K562 (cell line): Measurements from ENCODE around the gene TSPOAP1. TPM values are rescaled to one million over a fixed set of nuclear protein-coding genes. Genes with fewer than 3 reads are reported as not detected.
A peak's percentile ranks its signal among the peaks of the same experiment; 100 is the strongest.

Source experiments
- ATAC-seq: fragments of 200-7000 bp; cut with Tn5 transposase; 3 replicates; pipeline ENCODE4 v1.9.1; 2020; ENCODE audit warnings: moderate library complexity
- BruUV-seq: library from RNA; stranded (reverse); fragments of 400-500 nt; replicated peaks from 2 replicates; lab custom pipeline; 2021; lab: Mats Ljungman, UMichigan
- CTCF ChIA-PET: fragments of 300-600 bp; formaldehyde crosslinking; extraction: SDS; loops from one replicate; lab custom pipeline; 2021; ENCODE audit warnings: low intra/inter-chr PET ratio; lab: Yijun Ruan, JAX
- POLR2A ChIA-PET: fragments of 300-600, 350-650 bp; sonication (Branson Sonifier 250); formaldehyde crosslinking; extraction: SDS; loops from one replicate; lab custom pipeline; 2021; ENCODE audit warnings: antibody characterized with exemption, inconsistent platforms; lab: Yijun Ruan, JAX
- DNase-seq, 4 experiments: peaks; one replicate each; pipeline versions ENCODE4 v3.0.0 to v3.0.0-alpha.2; 2011 to 2018; ENCODE audit warnings: low spot score in 3 of 4, mixed read lengths in 3 of 4; ENCODE audit errors: extremely low read depth in 1 of 4
- FAIRE-seq: peaks from 2 replicates; lab custom pipeline; 2011; peaks lifted over from hg19 to GRCh38; lab: Jason Lieb, UNC
- H2AFZ ChIP-seq: 2 replicates; pipeline ENCODE4 v1.6.0; 2011; ENCODE audit warnings: low read depth, low read length, control low read depth, inconsistent platforms
- H3K27ac ChIP-seq: fragments of 200-600 bp; 3 replicates; pipeline ENCODE4 v1.8.0; 2011; ENCODE audit warnings: low read depth, mild to moderate bottlenecking, control low read depth, inconsistent platforms, low read length, moderate library complexity, mixed read lengths; ENCODE audit errors: extremely low read depth
- H3K27me3 ChIP-seq, 2 experiments: fragments of 300-600 bp in 1 of 2; 2 replicates in 1 of 2; 3 replicates in 1 of 2; pipeline versions ENCODE4 v1.6.0 to v1.8.0; 2011; ENCODE audit warnings: inconsistent platforms in 2 of 2, low read length in 2 of 2, mild to moderate bottlenecking in 1 of 2, mixed read lengths in 1 of 2, moderate library complexity in 1 of 2; ENCODE audit not compliant: control insufficient read depth in 2 of 2, insufficient read depth in 2 of 2
- H3K36me3 ChIP-seq: fragments of 300-600 bp; 3 replicates; pipeline ENCODE4 v1.8.0; 2011; ENCODE audit warnings: mild to moderate bottlenecking, low read length, inconsistent platforms; ENCODE audit not compliant: control insufficient read depth, insufficient read depth
- H3K4me1 ChIP-seq, 2 experiments: fragments of 200-600 bp in 1 of 2; replicated peaks in 1 of 2; 2 replicates in 1 of 2; 3 replicates in 1 of 2; pipeline versions ENCODE4 v1.5.1 to v1.8.0; 2011; ENCODE audit warnings: inconsistent platforms in 2 of 2, low read length in 2 of 2, mild to moderate bottlenecking in 1 of 2, mixed read lengths in 1 of 2, moderate library complexity in 1 of 2; ENCODE audit not compliant: control insufficient read depth in 2 of 2, insufficient read depth in 2 of 2
- H3K4me2 ChIP-seq: 2 replicates; pipeline ENCODE4 v1.6.1; 2011; ENCODE audit warnings: low read length, control low read depth, inconsistent platforms, mixed read lengths; ENCODE audit not compliant: insufficient read depth
- H3K4me3 ChIP-seq: fragments of 200-600 bp; sonication (generic), shearing (Covaris generic); 2 replicates; pipeline ENCODE4 v1.5.1; 2016; ENCODE audit warnings: control low read depth, inconsistent platforms
- H3K79me2 ChIP-seq: fragments of 200-600 bp; 3 replicates; pipeline ENCODE4 v1.8.0; 2011; ENCODE audit warnings: low read length, inconsistent platforms; ENCODE audit not compliant: control insufficient read depth, insufficient read depth
- H3K9ac ChIP-seq, 2 experiments: 2 replicates each; pipeline versions ENCODE4 v1.6.0 to v1.6.1; 2011; ENCODE audit warnings: low read depth in 2 of 2, low read length in 2 of 2, control low read depth in 1 of 2, inconsistent platforms in 1 of 2, mild to moderate bottlenecking in 1 of 2, mixed read lengths in 1 of 2; ENCODE audit not compliant: insufficient read depth in 1 of 2
- H3K9me1 ChIP-seq: one replicate; pipeline ENCODE4 v1.6.0; 2011; ENCODE audit warnings: inconsistent platforms, mild to moderate bottlenecking, low read length, moderate library complexity; ENCODE audit not compliant: control insufficient read depth, insufficient read depth
- H3K9me3 ChIP-seq: replicated peaks from 2 replicates; pipeline ENCODE4 v1.5.1; 2011; ENCODE audit warnings: low read depth, low read length, inconsistent platforms; ENCODE audit not compliant: control insufficient read depth, insufficient read depth
- H4K20me1 ChIP-seq: replicated peaks from 2 replicates; pipeline ENCODE4 v1.6.1; 2011; ENCODE audit warnings: low read length, inconsistent platforms, mixed read lengths; ENCODE audit not compliant: control insufficient read depth, insufficient read depth
- ARID1B ChIP-seq: fragments of 450-650 bp; IDR thresholded peaks from 2 replicates; pipeline ENCODE4 v1.6.1; 2016; ENCODE audit warnings: antibody characterized with exemption, mild to moderate bottlenecking, inconsistent platforms
- DPF2 ChIP-seq: fragments of 450-650 bp; IDR thresholded peaks from 2 replicates; pipeline ENCODE4 v1.6.1; 2016
- FOXK2 ChIP-seq, 2 experiments: fragments of 450-650 bp; IDR thresholded peaks in 1 of 2; conservative IDR thresholded peaks in 1 of 2; 2 replicates each; pipeline ENCODE4 v1.6.1; 2016; ENCODE audit warnings: low read depth in 2 of 2, mild to moderate bottlenecking in 1 of 2
- FOXM1 ChIP-seq, 2 experiments: fragments of 450-650 bp in 1 of 2; sonication (generic) in 1 of 2; formaldehyde crosslinking in 1 of 2; IDR thresholded peaks; 2 replicates each; pipeline versions ENCODE4 v1.6.1 to v1.9.0; 2017 to 2022; ENCODE audit warnings: low read depth in 2 of 2, mild to moderate bottlenecking in 2 of 2, missing genetic modification reagents in 1 of 2, moderate library complexity in 1 of 2
- GATA2 ChIP-seq: sonication (generic); formaldehyde crosslinking; IDR thresholded peaks from 2 replicates; pipeline ENCODE4 v1.4.0; 2020; ENCODE audit warnings: mild to moderate bottlenecking, missing genetic modification reagents
- MEIS2 ChIP-seq: fragments of 450-650 bp; IDR thresholded peaks from 2 replicates; pipeline ENCODE4 v1.6.1; 2014; ENCODE audit warnings: mild to moderate bottlenecking; ENCODE audit not compliant: partially characterized antibody
- POLR3A ChIP-seq: IDR thresholded peaks from 2 replicates; pipeline ENCODE4 v1.6.1; 2011; ENCODE audit warnings: borderline replicate concordance, mild to moderate bottlenecking, moderate library complexity; ENCODE audit not compliant: insufficient read length, insufficient read depth; ENCODE audit errors: extremely low read depth
- ZMIZ1 ChIP-seq, 2 experiments: fragments of 150-350 bp in 1 of 2; IDR thresholded peaks; 2 replicates each; pipeline ENCODE4 v1.6.1; 2012 to 2016; ENCODE audit warnings: low read depth in 2 of 2, low read length in 2 of 2, mild to moderate bottlenecking in 1 of 2, moderate library complexity in 1 of 2
- ZNF134 ChIP-seq: fragments of 250-450 bp; sonication (Bioruptor Pico); conservative IDR thresholded peaks from 2 replicates; pipeline ENCODE4 v1.4.0; 2020
- ZNF77 ChIP-seq: fragments of 250-450 bp; sonication (Bioruptor Pico); IDR thresholded peaks from 2 replicates; pipeline ENCODE4 v1.5.0; 2020
- WGBS: fragments of 100-300 bp; shearing (Covaris generic); methylation state at CpG from one replicate; pipeline ENCODE4 v1.1.6; 2016; ENCODE audit warnings: low coverage, mixed read lengths; ENCODE audit not compliant: insufficient coverage; ENCODE audit errors: missing lambda C conversion rate; 5-methylcytosine and 5-hydroxymethylcytosine counted together
- in situ Hi-C: fragments of 300-500 bp; cut with MboI; formaldehyde crosslinking; loops from 4 replicates; pipeline ENCODE4 v1.15.0; 2018; ENCODE audit warnings: inconsistent platforms, mixed read lengths
- intact Hi-C: fragments of 100-400 bp; cut with micrococcal nuclease; formaldehyde crosslinking; loops from 2 replicates; pipeline ENCODE4 v1.14.2; 2022
- polyA plus RNA-seq, 8 experiments: library from polyadenylated mRNA; depleted of rRNA in 4 of 8; stranded (reverse) in 5 of 8; unstranded in 3 of 8; fragments of >200 nt; fragmentation: Nextera tagmentation in 2 of 8; fragmentation: Illumina TruSeq in 1 of 8; extraction: Ambion mirVana in 2 of 8; extraction: Trizol in 1 of 8; gene quantifications; 2 replicates each; pipeline versions ENCODE4 v1.2.1 to v1.2.3, GENCODE V29; 2011 to 2014; ENCODE audit warnings: inconsistent platforms in 1 of 8, missing spikeins in 1 of 8
- total RNA-seq, 7 experiments: library from RNA; depleted of rRNA in 6 of 7; stranded (reverse); fragments of >200 nt in 6 of 7; fragmentation: Illumina TruSeq in 2 of 7; extraction: Trizol in 2 of 7; gene quantifications; 2 replicates each; pipeline versions ENCODE4 v1.2.1 to v1.2.3, GENCODE V29; 2011 to 2021; ENCODE audit warnings: low replicate concordance in 1 of 7
- TF ChIP-seq, protein P1 (sequence below): fragments of 250-450 bp; sonication (Bioruptor Pico); IDR thresholded peaks from 2 replicates; pipeline ENCODE4 v1.6.1; 2021; ENCODE audit warnings: mild to moderate bottlenecking

The TSPOAP1 gene
- total and polyA plus RNA-seq, 9 of the 15 experiments (the other 6 are each of a cell fraction or from before 2014, with no cell fraction given): 0.87 to 3.9 (median 1.8) TPM; not detected in 2

GRCh38 chr17:58368860-58369213 lies 40.2 kb upstream of the TSPOAP1 start:
- Histone ChIP-seq H3K36me3 (no peaks in the 10 kb centered on the region), H3K27ac (no peak overlapping the region), H3K4me2 (no peak overlapping the region), H3K79me2 (no peaks in the 10 kb centered on the region), H3K9me1 (no peaks in the 10 kb centered on the region), H3K9me3 (no peaks in the 10 kb centered on the region), H3K27me3 (no peaks in the 10 kb centered on the region), H3K4me3 (no peak overlapping the region), H3K9ac (no peak overlapping the region), H3K4me1 (peaks cover 24 to 36% of the 10 kb centered on the region in 2 experiments), H4K20me1 (no peaks in the 10 kb centered on the region), H2AFZ (no peak overlapping the region)
- BruUV-seq: no TSS peak
- no peak for FAIRE-seq
- intact Hi-C loops (no loop called here), in situ Hi-C loops (no loop called here)
- no peak for ATAC-seq
- no peak for DNase-seq
- POLR2A ChIA-PET: interaction anchor here (0.9 to 4.4 kb wide), 6 partner anchors 11 to 46 kb away, joined by 3 to 23 read pairs (median 4); no protein-coding TSS in a partner anchor
- CTCF ChIA-PET: no interaction called here
- TF ChIP-seq FOXK2 (conservative IDR thresholded peaks at IDR 0.05 in 1 of 2, IDR thresholded peaks at IDR 0.05 in 1 of 2; ENCODE audit: low read depth in 2 of 2): peak in 1 of 2 experiments; percentile 15; a peak in 1 of 4 replicates
- no peak for TF ChIP-seq POLR3A
- WGBS: 89% methylated on average over 3 of the region's 3 CpGs

GRCh38 chr17:58367461-58367860 lies 38.9 kb upstream of the TSPOAP1 start:
- 30% methylated on average over 3 of the region's 3 CpGs for WGBS
- Histone ChIP-seq H3K4me1 (peaks cover 34 to 44% of the 10 kb centered on the region in 2 experiments), H3K79me2 (no peaks in the 10 kb centered on the region), H2AFZ (no peak overlapping the region), H3K9ac (peak overlapping the region in 1 of 2 experiments; percentile 8; a peak in 1 of 4 replicates), H3K4me3 (no peak overlapping the region), H3K9me3 (no peaks in the 10 kb centered on the region), H3K27me3 (no peaks in the 10 kb centered on the region), H3K36me3 (no peaks in the 10 kb centered on the region), H3K9me1 (peaks cover 3% of the 10 kb centered on the region), H3K4me2 (peak overlapping the region; percentile 17; the same call in 1 of the 2 replicates), H4K20me1 (no peaks in the 10 kb centered on the region), H3K27ac (no peak overlapping the region)
- no TSS peak for BruUV-seq
- intact Hi-C loops: loop anchor here (1.0 kb wide), 1 partner anchor 38 kb away; no protein-coding TSS in a partner anchor
- in situ Hi-C loops: no loop called here
- DNase-seq (peak; percentile 40 to 71 (median 54)), FAIRE-seq (peak; percentile 78), ATAC-seq (peak; percentile 25; the same call in 2 of the 3 replicates)
- CTCF ChIA-PET: no interaction called here
- POLR2A ChIA-PET: interaction anchor here (0.6 to 4.4 kb wide), 10 partner anchors 9 to 915 kb away, joined by 3 to 23 read pairs (median 4); no protein-coding TSS in a partner anchor
- peak; percentile 69 for TF ChIP-seq MEIS2
- 0 out of 2 replicates have a peak, but pooled peaks have one; percentile 7 for TF ChIP-seq ZNF134
- TF ChIP-seq DPF2: peak; percentile 67
- TF ChIP-seq ZNF77 (CRISPR knock-in tag): no peak
- TF ChIP-seq, protein P1, sequence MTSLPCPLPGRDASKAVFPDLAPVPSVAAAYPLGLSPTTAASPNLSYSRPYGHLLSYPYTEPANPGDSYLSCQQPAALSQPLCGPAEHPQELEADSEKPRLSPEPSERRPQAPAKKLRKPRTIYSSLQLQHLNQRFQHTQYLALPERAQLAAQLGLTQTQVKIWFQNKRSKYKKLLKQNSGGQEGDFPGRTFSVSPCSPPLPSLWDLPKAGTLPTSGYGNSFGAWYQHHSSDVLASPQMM (CRISPR knock-in tag): no peak
- TF ChIP-seq ARID1B: peak; percentile 80
- peak; percentile 49 for TF ChIP-seq GATA2 (CRISPR knock-in tag)
- TF ChIP-seq FOXM1 (IDR thresholded peaks at IDR 0.05; ENCODE audit: low read depth): no peak
- TF ChIP-seq FOXM1 (CRISPR knock-in tag; IDR thresholded peaks at IDR 0.05; ENCODE audit: low read depth): no peak
- TF ChIP-seq ZMIZ1 (IDR thresholded peaks at IDR 0.05; ENCODE audit: low read depth in 2 of 2, low read length in 2 of 2): 0 out of 4 replicates have a peak, but pooled peaks of 1 of the 2 experiments have one; percentile 25
